Measurements from ENCODE around the gene CITED2. TPM values are rescaled to one million over a fixed set of nuclear protein-coding genes. Genes with fewer than 3 reads are reported as not detected.
A peak's percentile ranks its signal among the peaks of the same experiment; 100 is the strongest.

Gene CITED2
- total and polyA plus RNA-seq, 12 donors, result 21.3 to 433 (median 225) TPM

- peak overlapping the region; percentile 78 to 98 (median 98) for H3K27ac ChIP-seq
- 0 to 1% (median 0%) methylated on average over 13 to 25 of the region's 25 CpGs for WGBS, 4 donors
- H3K4me3 ChIP-seq, result peak overlapping the region; percentile 93 to 97 (median 96)
- peaks cover 0 to 5% of the 10 kb centered on the region in 2 donors for H3K36me3 ChIP-seq (replicated peaks in 1 of 2)
- intact Hi-C loops (cut with DNase I), result loop anchor here (5.0 to 10.0 kb wide), 5 partner anchors 371 to 941 kb away; no protein-coding TSS in a partner anchor
- H3K9me3 ChIP-seq (replicated peaks in 1 of 3), result no peaks in the 10 kb centered on the region
- TF ChIP-seq, protein P1, sequence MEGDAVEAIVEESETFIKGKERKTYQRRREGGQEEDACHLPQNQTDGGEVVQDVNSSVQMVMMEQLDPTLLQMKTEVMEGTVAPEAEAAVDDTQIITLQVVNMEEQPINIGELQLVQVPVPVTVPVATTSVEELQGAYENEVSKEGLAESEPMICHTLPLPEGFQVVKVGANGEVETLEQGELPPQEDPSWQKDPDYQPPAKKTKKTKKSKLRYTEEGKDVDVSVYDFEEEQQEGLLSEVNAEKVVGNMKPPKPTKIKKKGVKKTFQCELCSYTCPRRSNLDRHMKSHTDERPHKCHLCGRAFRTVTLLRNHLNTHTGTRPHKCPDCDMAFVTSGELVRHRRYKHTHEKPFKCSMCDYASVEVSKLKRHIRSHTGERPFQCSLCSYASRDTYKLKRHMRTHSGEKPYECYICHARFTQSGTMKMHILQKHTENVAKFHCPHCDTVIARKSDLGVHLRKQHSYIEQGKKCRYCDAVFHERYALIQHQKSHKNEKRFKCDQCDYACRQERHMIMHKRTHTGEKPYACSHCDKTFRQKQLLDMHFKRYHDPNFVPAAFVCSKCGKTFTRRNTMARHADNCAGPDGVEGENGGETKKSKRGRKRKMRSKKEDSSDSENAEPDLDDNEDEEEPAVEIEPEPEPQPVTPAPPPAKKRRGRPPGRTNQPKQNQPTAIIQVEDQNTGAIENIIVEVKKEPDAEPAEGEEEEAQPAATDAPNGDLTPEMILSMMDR (IDR thresholded peaks at IDR 0.05), result no peak
- no peak for TF ChIP-seq POLR2A (IDR thresholded peaks at IDR 0.05)
- no peak for DNase-seq
- no peaks in the 10 kb centered on the region for H3K27me3 ChIP-seq
- H3K4me1 ChIP-seq (replicated peaks in 1 of 2), result peaks cover 17 to 35% of the 10 kb centered on the region in 2 donors
Observed at GRCh38 chr6:139373928-139374356, 506 bp downstream of the CITED2 start.

GRCh38 chr6:139373154-139373927 is 1.1 kb downstream of the CITED2 start:
- DNase-seq, result peak; percentile 59 to 78 (median 61)

DNA sequence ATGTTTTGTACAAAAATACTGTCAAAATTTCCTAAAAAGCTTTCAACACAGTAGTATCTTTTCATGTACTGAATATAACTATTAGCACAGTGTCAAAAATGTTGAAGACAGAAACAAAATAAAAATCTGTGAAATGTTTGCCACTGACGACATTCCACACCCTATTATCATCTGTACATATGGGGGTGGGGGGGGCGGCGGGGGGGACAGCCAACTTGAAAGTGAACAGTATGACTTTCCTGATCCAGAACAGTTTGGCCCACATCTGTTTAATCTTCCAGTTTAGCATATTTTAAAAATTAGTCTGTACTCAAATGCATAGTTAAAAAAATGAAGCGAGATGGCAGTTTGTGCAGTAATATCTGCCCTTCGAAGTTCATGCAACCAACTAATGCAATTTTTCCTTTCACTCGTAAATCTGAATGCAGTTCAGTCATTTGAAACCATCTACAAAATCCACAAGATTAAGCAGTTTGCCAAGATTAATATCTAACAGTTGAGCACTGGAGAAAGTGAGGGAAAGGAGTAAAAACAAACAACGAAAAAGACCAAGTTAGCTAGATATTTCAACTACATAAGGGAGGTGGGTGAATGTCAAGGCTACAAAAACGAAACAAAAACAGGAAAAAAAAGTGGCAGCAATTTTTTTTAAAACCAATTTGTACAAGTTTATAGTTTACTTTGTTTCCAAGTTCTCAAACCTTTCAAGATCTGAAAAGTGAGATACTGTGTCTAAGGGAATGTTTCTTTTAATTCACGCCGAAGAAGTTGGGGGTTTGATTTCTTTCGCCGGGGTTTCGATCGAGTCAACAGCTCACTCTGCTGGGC is 1.9 kb downstream of the CITED2 start:
- H3K27ac ChIP-seq, result peak overlapping the region in 4 of 5 donors; percentile 78 to 98 (median 98)
- intact Hi-C loops (cut with DNase I), result loop anchor here (5.0 to 10.0 kb wide), 5 partner anchors 372 to 942 kb away; no protein-coding TSS in a partner anchor
- no peak for DNase-seq
- TF ChIP-seq, protein P1 (IDR thresholded peaks at IDR 0.05), result no peak
- TF ChIP-seq POLR2A (IDR thresholded peaks at IDR 0.05), result no peak
- H3K9me3 ChIP-seq (replicated peaks in 1 of 3), result no peaks in the 10 kb centered on the region
- H3K4me1 ChIP-seq (replicated peaks in 1 of 2), result peaks cover 17 to 39% of the 10 kb centered on the region in 2 donors
- peaks cover 0 to 5% of the 10 kb centered on the region in 2 donors for H3K36me3 ChIP-seq (replicated peaks in 1 of 2)
- WGBS, 4 donors, result 0 to 1% (median 0%) methylated on average over 14 of the region's 14 CpGs
- peak overlapping the region; percentile 93 to 97 (median 96) for H3K4me3 ChIP-seq
- no peaks in the 10 kb centered on the region for H3K27me3 ChIP-seq

More at GRCh38 chr6:139373154-139373927, 1.1 kb downstream of the CITED2 start:
- intact Hi-C loops (cut with DNase I), result loop anchor here (5.0 to 10.0 kb wide), 5 partner anchors 371 to 941 kb away; no protein-coding TSS in a partner anchor
- Histone ChIP-seq H3K27ac (peak overlapping the region; percentile 78 to 98 (median 98)), H3K9me3 (replicated peaks in 1 of 3) (no peaks in the 10 kb centered on the region), H3K4me1 (replicated peaks in 1 of 2) (peaks cover 17 to 39% of the 10 kb centered on the region in 2 donors), H3K4me3 (peak overlapping the region; percentile 93 to 97 (median 96)), H3K36me3 (replicated peaks in 1 of 2) (peaks cover 0 to 5% of the 10 kb centered on the region in 2 donors), H3K27me3 (no peaks in the 10 kb centered on the region)
- 0 to 1% (median 1%) methylated on average over 7 to 57 of the region's 57 CpGs for WGBS, 4 donors
- TF ChIP-seq POLR2A (IDR thresholded peaks at IDR 0.05), result peak in 1 of 2 donors; percentile 12
- TF ChIP-seq, protein P1 (IDR thresholded peaks at IDR 0.05), result peak in 3 of 6 experiments; percentile 24 to 40 (median 29)

Data from adrenal gland (tissue), 12 donors.